Panc1 (cell line): ENCODE results near the gene ADAMTS4.

Source experiments
- CTCF ChIP-seq: fragments of 450-650 bp; IDR thresholded peaks from 2 replicates; pipeline ENCODE4 v1.5.1; 2017; ENCODE audit warnings: mild to moderate bottlenecking
- SIN3A ChIP-seq: IDR thresholded peaks from 2 replicates; pipeline ENCODE4 v1.6.1; 2012; ENCODE audit warnings: low read depth, mild to moderate bottlenecking, low read length, moderate library complexity, borderline replicate concordance; ENCODE audit not compliant: insufficient read depth
- TCF7L2 ChIP-seq: IDR thresholded peaks from 2 replicates; pipeline ENCODE4 v1.6.1; 2011; ENCODE audit warnings: mild to moderate bottlenecking, low read depth, low read length, inconsistent platforms

GRCh38 chr1:161218301-161219077 lies 19.6 kb upstream of the ADAMTS4 start:
- TF ChIP-seq CTCF (no peak), SIN3A (no peak), TCF7L2 (no peak)
